Hepatic stellate cell (primary cell): ENCODE results near the gene ITSN1.
"Not testable (repeated sequence)": the region's sequence is repeated elsewhere in the genome, so short reads cannot be mapped to it uniquely, and the experiment has no call there.

Experiments
- DNase-seq: peaks from one replicate; pipeline ENCODE4 v3.0.0; 2011; ENCODE audit warnings: low spot score

Gene ITSN1

DNA sequence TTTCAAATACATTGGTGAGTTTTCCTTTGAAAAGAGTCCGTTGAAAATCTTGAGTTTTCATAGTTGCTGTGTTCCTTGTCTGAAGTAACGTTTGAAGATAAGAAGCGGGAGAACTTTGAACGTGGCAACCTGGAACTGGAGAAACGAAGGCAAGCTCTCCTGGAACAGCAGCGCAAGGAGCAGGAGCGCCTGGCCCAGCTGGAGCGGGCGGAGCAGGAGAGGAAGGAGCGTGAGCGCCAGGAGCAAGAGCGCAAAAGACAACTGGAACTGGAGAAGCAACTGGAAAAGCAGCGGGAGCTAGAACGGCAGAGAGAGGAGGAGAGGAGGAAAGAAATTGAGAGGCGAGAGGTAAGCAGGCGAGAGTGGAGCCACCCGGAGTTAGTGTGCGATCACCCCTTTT lies 129.7 kb downstream of the ITSN1 start:
- no peak for DNase-seq

DNA sequence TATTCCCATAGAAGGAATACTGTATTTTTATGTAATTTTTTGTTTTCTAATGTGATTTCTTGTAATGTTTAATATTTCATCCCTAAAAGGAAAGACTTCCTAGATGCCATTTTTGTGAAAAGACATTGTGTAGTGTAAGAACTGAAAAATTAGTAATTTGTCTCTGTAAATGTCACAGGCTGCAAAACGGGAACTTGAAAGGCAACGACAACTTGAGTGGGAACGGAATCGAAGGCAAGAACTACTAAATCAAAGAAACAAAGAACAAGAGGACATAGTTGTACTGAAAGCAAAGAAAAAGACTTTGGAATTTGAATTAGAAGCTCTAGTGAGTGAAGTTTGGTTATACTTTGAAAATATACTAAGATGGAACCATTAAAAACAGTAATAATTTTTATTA lies 132.2 kb downstream of the ITSN1 start:
- DNase-seq = no peak

DNA sequence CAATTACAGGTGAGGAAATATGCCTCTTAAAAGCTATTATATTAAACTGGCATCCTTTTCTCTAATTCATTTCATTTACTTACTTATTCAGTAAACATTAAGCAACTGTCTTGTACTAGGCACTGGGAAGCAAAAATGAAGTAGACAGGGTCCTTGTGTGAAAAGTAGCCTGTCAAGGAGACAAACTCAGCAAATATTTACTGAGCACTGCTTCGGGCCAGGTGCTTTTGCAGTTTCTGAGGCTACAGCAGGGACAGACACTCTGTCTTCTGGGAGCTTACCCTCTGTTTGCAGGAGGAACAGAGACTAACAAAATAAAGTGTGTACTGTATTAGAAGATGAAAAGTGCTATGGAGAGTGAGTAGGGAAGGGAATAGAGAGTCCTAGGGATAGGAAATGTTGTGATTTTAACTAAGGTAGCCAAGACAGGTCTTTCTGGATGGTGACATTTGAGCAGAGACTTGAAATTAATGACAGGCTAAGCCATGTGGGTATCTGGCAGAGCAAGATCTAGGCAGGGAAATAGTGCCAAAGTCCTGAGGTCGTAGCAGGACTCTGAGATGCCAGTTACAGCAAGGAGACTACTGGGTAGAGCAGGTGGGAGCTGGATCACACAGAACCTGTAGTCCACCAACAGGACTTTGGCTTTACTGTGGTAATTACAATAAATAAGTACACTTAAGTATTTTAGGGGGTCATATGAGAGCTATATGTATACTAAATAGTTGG lies 133.0 kb downstream of the ITSN1 start:
- no peak for DNase-seq

DNA sequence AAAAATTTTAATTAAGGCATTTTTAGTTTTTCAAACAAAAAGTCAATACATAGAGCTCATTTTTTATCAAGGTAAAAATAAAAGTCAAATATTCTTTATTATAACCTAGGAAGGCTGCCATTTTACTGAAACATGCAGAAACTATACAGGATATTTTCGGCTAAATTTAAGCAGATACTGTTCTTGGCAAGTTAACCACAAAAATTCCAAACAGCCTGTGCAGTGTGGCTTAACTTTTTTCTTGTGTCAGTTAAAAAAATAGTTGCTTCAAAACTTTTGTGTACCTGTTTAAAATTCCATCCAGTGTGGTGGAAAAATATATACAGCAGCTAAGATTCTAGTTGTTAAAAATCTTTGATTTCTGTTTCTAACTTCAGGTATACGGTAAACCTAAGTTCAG lies 138.3 kb downstream of the ITSN1 start:
- peak; percentile 20 for DNase-seq

DNA sequence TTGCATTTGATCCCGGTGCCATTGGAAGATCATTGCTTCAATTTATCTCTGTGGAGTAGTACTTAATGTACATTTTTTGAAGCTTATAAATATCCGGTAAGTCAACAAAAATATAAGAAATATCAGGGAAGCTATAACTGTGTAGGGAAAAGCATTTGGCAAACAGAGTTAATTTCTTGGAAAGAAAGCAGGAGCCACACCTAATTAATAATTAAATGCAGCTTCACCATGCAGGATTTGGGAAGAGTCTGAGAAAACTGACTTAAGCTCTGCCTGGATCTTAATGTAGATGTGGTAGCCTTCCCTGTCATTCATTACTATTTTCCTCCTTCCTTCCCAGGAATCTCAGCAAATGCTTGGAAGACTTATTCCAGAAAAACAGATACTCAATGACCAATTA lies 138.8 kb downstream of the ITSN1 start:
- no peak for DNase-seq

DNA sequence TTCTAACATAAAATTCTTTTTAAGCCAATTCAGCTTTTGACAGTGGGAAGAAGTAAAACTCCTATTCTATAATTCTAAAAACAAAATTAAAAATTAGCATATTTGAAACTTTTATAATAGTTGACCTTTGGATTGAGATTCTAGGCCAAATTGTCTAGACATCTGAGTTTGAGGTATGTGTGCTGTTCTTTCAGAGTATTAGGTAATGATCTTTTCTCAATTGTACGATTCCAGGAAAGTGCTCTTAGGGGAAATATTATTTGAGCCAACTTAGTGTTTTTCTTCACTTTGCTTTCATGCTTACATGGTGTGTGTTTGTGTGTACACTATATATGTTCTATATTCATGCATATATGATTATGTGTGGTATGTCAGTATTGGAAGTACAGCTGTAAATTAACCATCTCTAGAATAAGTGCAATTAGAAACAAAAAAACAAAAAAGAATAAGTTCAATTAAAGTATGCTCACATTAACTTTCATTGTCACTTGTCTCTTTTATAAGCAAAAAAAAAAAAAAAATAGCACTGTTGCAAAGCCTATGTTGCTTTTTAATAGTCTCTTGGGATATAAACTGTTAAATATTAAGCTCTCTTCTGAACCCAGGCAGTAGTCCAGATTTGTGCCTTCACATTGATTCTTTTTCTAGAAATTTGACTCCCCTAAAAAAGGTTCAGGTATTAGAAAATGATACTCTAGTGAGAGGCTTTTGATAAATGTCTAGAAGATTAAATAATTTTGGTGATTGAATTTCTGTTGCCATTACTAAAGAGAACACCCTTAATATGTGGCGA lies 141.1 kb downstream of the ITSN1 start:
- DNase-seq = no peak

DNA sequence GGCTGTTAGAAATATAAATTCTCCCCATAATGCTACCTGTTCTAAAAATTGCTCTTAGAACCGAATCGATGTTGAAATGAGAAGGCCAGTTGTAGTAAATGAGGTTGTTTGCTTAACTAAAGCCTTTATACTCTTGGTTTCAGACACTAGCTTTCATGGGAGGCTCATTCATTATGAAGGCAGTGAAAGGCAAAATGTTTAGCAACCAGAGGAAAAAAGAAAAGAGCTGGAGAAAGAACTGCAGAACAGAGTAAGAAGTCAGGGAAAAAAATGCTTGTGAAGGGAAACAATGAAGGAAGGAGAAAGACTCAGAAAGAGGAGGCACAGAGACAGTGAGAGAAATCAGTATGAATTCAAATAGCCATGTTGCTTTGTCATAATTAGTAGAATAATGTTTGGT lies 145.1 kb downstream of the ITSN1 start:
- DNase-seq = no peak

DNA sequence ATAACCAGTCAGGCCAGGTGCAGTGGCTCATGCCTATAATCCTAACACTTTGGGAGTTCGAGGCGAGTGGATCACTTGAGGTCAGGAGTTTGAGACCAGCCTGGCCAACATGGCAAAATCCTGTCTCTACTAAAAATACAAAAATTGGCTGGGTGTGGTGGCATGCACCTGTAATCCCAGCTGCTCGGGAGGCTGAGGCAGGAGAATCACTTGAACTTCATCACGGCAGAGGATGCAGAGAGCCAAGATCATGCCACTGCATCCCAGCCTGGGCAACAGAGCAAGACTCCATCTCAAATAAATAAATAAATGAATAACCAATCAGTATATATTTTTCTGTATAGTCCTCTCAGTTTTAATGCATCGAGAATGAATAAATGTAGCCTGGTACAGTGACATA lies 146.1 kb downstream of the ITSN1 start:
- DNase-seq = not testable (repeated sequence)

DNA sequence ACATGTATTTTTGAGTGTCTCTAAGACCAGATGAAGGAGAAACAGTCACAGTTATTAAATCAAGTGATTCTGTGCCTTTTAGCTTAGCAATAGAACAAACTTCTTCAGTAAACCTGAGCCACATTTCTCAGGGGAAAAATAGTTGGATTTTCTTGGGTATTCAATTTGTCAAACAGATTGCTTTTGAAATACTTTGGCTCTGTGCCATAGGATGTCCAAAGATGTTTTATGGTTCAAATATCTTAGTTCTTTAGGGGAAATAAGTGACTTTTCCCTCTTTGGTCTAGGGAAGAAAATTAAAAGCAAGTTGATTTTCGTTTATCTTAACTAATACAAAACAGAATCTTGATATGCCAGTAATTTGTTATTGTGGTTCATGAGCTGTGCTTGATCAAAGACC lies 147.4 kb downstream of the ITSN1 start:
- DNase-seq = no peak

DNA sequence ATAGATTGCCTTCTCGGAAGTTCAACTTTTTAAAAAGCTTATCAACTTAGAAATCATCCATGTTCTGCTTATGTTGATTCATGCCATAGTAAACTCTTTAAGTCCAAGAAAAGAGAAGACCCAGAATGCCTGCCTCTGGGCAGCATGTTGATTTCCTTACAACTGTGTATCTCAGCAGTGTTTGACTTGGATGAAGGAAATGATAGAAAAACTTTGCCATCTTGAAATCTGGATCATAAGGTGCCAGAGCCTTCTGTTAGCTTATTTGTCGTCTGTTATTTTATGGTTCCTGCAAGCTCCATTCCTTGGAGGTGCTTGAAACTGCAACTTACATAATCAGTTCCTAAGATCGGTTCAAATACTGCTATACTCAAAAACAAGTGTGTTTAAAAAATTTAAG lies 148.8 kb downstream of the ITSN1 start:
- no peak for DNase-seq

DNA sequence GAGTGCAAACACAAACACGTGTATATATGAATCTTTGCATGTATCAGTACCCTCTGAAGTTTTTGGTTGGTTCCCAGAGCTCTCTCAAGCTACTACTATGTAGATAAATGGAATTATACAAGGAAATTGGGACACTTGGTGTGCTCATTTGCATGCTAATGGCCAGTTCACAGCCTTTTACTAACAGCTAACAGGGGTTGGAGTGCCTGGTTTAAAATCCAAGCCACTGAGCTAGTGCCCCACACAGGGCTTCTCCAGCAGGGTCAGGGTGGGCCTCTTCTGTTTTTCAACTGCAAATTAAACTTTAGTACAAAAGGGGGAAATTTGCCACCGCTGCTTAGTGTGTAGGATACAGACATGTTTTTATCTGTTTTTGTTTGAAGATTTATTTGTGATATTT lies 152.3 kb downstream of the ITSN1 start:
- DNase-seq = no peak

DNA sequence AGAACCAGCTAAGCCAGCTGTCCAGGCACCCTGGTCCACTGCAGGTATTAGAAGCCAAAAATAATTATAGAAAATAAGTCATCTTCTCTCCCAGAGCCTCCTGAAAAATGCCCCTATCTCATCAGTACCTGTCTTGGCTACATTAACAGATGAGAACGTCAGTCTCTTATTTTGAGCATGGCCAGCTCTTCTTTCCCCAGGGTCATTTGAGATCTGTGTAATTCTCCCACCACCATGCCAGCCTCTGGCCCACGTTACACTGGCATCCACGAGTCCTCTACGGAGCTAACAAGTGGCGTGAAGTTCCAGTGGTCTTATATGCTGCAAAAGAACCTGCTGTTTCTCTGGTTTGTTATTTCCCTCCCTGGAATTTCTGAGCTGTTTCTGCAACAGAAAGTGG lies 155.3 kb downstream of the ITSN1 start:
- no peak for DNase-seq

DNA sequence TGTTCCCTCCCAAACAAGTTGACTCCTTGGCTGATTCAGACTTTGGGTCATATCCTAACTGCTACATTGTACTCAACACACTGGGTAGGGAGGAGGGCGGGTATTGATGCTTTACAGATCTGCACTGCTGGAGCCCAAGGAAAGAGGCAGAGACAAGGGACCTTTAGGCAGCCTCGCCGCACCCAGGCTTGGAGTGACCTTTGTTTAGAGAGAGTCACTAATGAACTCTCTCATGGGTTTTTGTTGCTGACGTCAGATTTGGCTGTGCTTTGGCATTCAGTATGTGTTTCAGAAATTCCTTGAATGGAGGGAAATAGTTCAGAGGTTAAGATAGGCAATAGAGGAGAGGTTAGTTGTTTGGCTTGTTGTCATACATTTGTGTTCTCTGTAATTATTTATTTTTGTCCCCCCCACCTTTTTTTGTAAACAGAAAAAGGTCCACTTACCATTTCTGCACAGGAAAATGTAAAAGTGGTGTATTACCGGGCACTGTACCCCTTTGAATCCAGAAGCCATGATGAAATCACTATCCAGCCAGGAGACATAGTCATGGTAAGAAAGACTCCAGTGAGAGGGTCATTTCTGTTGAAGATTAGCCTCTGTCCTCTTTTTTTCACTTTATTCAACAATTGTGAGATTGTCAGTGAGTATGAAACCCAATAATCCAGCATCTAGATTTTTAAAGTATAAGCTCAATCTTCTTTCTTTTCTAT lies 157.2 kb downstream of the ITSN1 start:
- no peak for DNase-seq

DNA sequence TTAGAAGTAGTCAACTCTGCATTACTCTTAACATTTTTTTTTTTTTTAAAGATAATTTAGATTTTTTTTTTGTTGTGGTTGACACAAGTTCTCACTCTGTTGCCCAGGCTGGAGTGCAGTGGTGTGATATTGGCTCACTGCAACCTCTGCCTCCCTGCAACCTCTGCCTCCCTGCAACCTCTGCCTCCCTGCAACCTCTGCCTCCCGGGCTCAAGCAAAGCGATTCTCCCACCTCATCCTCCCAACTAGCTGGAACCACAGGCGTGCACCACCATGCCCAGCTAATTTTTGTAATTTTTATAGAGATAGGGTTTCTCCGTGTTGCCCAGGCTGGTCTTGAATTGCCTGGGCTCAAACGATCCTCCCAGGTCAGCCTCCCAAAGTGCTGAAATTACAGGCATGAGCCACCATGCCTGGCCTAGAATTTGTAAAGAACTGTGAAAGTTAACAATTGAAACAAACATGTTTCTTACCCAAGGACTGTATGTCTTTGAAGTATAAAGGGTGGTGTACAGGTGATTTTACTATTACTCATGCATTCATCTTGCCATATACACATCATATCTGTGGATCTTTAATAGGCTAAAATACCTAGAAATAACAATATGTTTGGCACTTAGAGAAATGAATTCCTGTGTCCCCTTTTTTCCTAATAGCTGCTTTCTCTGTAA lies 158.6 kb downstream of the ITSN1 start:
- DNase-seq = no peak

DNA sequence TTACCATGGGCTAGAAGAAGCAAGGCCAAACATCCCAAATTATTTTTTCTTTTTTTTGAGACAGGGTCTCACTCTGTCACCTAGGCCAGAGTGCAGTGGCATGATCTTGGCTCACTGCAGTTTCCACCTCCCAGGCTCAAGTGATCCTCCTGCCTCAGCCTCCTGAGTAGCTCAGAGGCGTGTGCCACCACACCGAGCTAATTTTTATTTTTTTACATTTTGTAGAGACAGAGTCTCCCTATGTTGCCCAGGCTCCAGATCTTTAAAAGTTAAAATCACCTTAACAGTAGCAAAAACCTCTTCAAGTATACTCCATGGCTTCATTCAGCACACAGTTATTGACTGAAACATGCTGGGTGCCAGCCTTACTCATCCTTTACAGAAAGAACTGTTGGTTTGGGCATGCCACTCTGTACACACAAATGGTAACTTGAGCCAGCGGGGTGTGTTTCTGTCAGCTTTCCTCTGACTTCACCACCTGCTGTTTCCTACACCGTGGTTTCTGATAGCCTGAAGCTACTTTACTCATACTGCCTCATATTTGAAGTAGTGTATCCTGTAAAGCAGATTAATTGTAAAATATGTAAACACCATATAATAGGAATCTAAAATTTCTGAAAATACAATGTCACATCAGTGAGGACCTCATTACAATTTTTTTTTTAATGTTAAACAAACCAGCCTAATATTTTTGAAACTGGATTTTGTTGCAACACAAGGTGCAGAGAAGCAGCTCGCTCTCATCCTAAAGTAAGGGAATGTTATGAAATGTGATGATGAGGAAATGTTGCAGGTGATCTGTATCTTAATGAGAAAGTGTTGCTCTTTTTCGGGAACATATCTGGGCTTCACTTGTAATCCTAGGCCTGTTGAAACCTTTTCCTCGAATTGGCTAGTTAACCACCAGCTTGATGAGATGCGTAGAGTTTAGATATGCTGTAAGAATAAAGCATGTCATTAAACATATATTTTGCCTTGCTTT lies 159.4 kb downstream of the ITSN1 start:
- DNase-seq = no peak

DNA sequence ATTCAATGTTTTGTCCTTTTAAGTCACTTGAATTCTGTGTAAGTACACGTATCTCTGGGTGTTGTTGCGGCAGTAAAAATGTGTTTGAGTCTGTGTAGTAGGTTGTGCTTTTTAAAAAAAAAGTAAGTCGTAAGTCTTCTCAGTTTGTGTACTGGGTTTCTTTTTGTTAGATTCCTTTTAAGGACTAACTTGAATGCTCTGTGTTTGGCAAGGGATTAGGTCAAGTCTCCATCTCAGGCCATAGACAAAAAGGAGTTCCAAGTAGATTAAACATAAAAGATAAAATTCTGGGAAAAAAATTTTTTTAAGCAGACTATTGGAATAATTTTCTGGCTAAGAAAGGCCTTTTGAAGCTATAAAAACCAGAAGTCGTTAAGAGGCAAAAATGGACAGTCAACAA lies 160.2 kb downstream of the ITSN1 start:
- no peak for DNase-seq

DNA sequence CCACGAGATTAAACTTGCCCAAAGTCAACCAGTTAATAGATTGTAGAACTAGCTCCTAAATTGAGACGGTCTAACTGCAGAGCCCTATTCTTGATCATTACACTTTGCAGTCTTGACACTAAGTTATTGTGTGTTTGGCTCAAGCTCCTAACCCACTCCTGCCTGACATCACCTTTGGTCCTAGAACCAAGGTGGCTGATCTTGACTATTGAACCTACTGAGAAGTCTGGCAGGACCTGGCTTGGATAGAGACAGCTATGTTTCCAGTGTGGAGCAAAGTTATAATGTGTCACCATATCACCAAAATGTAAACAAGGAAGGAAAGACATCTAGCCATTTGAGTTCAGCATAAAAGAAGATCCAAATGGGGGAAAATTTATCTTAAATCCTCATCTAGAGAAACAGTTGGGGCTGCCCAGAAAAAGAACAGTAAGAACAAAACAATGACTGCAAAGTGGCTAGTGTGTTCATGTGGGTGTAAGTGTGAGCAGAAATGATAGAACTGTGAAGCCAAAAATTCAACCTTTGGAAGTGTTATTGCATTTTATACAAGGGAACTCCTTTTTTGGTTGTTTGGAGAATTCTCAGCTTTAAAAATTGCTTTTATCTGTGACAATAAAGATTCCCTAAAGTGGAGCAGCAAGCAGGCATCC lies 166.5 kb downstream of the ITSN1 start:
- no peak for DNase-seq

DNA sequence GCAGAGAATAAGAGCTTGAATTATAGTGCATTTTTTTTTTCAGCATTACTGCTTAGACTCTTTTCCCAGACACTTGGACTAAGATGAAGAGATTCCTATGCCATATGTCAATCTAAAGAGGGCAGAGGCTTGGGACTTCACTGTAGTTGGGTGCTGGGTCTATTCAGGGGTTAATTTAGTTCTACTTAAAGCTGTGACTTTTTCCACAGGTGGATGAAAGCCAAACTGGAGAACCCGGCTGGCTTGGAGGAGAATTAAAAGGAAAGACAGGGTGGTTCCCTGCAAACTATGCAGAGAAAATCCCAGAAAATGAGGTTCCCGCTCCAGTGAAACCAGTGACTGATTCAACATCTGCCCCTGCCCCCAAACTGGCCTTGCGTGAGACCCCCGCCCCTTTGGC lies 168.5 kb downstream of the ITSN1 start:
- no peak for DNase-seq

DNA sequence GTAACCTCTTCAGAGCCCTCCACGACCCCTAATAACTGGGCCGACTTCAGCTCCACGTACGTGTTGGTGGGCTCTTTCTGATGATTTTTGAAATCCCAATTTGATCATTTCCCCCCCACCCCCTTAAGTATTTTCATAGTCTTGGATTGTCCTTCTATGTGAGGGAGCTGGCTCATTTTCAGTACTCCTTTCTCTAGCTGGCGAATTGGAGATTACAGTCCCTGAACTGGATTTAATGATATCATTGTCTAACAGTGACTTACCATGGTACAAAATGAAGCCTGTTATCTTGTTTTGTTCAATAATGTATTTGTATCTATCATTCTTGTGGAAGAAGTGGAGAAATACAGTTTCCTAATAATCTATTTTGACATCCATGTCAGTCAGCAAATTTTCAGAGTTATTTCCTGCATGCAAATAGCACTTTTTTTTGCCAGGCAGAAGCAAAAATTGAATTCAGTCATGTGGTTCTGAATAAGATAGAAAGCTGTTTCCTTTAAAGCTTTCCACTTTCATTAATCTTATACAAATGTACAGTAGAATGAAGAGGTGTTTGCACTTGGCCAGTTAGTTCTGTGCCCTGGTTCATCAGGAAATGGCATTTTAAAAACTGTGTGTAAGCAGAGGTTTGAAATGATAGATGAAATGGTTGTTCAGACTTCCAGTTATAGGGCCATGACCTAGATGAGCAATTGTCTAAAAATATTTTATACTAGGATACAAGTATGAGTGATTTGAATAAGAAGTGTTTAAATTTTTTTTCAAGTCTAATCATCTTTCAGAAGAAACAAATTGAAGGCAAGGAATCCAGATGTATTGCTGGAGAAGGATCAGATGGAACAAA lies 169.1 kb downstream of the ITSN1 start:
- no peak for DNase-seq

DNA sequence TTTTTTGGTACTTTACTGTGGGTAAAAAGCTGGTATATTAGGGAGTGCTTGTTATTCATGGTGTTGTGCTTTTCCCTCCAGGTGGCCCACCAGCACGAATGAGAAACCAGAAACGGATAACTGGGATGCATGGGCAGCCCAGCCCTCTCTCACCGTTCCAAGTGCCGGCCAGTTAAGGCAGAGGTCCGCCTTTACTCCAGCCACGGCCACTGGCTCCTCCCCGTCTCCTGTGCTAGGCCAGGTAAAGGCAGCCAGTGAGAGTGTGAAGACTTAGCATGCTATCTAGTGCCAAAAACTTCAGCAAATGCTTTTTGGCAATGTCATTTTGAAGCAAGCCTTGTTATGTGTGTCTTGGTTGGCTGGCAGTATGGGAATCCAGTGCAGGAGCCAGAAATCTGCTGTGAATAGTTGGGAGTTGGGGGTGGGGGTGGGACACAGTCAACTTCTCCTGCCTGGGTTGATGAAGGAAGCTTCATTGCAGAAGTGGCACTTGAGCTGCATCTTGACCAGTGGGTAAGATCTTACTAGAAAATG lies 171.6 kb downstream of the ITSN1 start:
- no peak for DNase-seq
